IPS-15b (cell line): ENCODE data around the gene TRIP10.
A peak's percentile ranks its signal among the peaks of the same experiment; 100 is the strongest.

Experiments
- H3K27me3 ChIP-seq: one replicate; pipeline ENCODE4 v1.6.1; 2013; ENCODE audit warnings: low read length; ENCODE audit not compliant: control insufficient read depth, insufficient read depth
- H3K36me3 ChIP-seq: one replicate; pipeline ENCODE4 v1.6.1; 2013; ENCODE audit warnings: low read length; ENCODE audit not compliant: control insufficient read depth, insufficient read depth
- H3K4me1 ChIP-seq: one replicate; pipeline ENCODE4 v1.6.1; 2013; ENCODE audit warnings: mild to moderate bottlenecking, low read length; ENCODE audit not compliant: control insufficient read depth, insufficient read depth
- H3K4me3 ChIP-seq: one replicate; pipeline ENCODE4 v1.5.1; 2013; ENCODE audit warnings: low read depth, low read length
- H3K9ac ChIP-seq: one replicate; pipeline ENCODE4 v1.6.1; 2013; ENCODE audit warnings: low read depth, mild to moderate bottlenecking, low read length
- H3K9me3 ChIP-seq: one replicate; pipeline ENCODE4 v1.6.1; 2013; ENCODE audit warnings: mild to moderate bottlenecking, low read length; ENCODE audit not compliant: control insufficient read depth, insufficient read depth

The TRIP10 gene

GRCh38 chr19:6739390-6739882 lies at the start of gene TRIP10:
TRIP10 (plus strand) TSS chr19:6739680; CDS start chr19:6739762, 82 bp downstream.
- Histone ChIP-seq H3K27me3 (no peaks in the 10 kb centered on the region), H3K9me3 (no peaks in the 10 kb centered on the region), H3K9ac (peak within 1 kb of the TSS; percentile 73), H3K4me3 (peak within 1 kb of the TSS; percentile 84), H3K36me3 (peaks cover 15% of the 10 kb centered on the region), H3K4me1 (peaks cover 13% of the 10 kb centered on the region)

- Histone ChIP-seq H3K36me3 (peaks cover 5% of the 10 kb centered on the region), H3K9ac (no peak overlapping the region), H3K4me1 (no peaks in the 10 kb centered on the region), H3K9me3 (no peaks in the 10 kb centered on the region), H3K4me3 (no peak overlapping the region), H3K27me3 (no peaks in the 10 kb centered on the region)
Observed at GRCh38 chr19:6690160-6690885, 49.2 kb upstream of the TRIP10 start.

GRCh38 chr19:6691342-6691741 lies 48.1 kb upstream of the TRIP10 start:
- Histone ChIP-seq H3K4me3 (no peak overlapping the region), H3K4me1 (no peaks in the 10 kb centered on the region), H3K9ac (no peak overlapping the region), H3K36me3 (peaks cover 5% of the 10 kb centered on the region), H3K9me3 (no peaks in the 10 kb centered on the region), H3K27me3 (no peaks in the 10 kb centered on the region)

GRCh38 chr19:6692027-6692426 lies 47.5 kb upstream of the TRIP10 start:
- H3K36me3 ChIP-seq, result peaks cover 5% of the 10 kb centered on the region
- no peaks in the 10 kb centered on the region for H3K4me1 ChIP-seq
- H3K4me3 ChIP-seq, result no peak overlapping the region
- no peak overlapping the region for H3K9ac ChIP-seq
- no peaks in the 10 kb centered on the region for H3K9me3 ChIP-seq
- no peaks in the 10 kb centered on the region for H3K27me3 ChIP-seq

- H3K9me3 ChIP-seq, result no peaks in the 10 kb centered on the region
- no peak overlapping the region for H3K4me3 ChIP-seq
- peaks cover 8% of the 10 kb centered on the region for H3K36me3 ChIP-seq
- no peaks in the 10 kb centered on the region for H3K4me1 ChIP-seq
- no peaks in the 10 kb centered on the region for H3K27me3 ChIP-seq
- no peak overlapping the region for H3K9ac ChIP-seq
Observed at GRCh38 chr19:6693056-6693471, 46.4 kb upstream of the TRIP10 start.

- no peaks in the 10 kb centered on the region for H3K4me1 ChIP-seq
- H3K9me3 ChIP-seq, result no peaks in the 10 kb centered on the region
- H3K27me3 ChIP-seq, result no peaks in the 10 kb centered on the region
- H3K4me3 ChIP-seq, result no peak overlapping the region
- no peak overlapping the region for H3K9ac ChIP-seq
- H3K36me3 ChIP-seq, result peaks cover 8% of the 10 kb centered on the region
Observed at GRCh38 chr19:6693681-6694080, 45.8 kb upstream of the TRIP10 start.

GRCh38 chr19:6694147-6694815 lies 45.2 kb upstream of the TRIP10 start:
- peaks cover 8% of the 10 kb centered on the region for H3K36me3 ChIP-seq
- H3K4me1 ChIP-seq, result no peaks in the 10 kb centered on the region
- H3K4me3 ChIP-seq, result no peak overlapping the region
- H3K9me3 ChIP-seq, result no peaks in the 10 kb centered on the region
- H3K9ac ChIP-seq, result no peak overlapping the region
- H3K27me3 ChIP-seq, result no peaks in the 10 kb centered on the region

GRCh38 chr19:6696239-6696820 lies 43.1 kb upstream of the TRIP10 start:
- Histone ChIP-seq H3K27me3 (no peaks in the 10 kb centered on the region), H3K9me3 (no peaks in the 10 kb centered on the region), H3K4me1 (no peaks in the 10 kb centered on the region), H3K9ac (no peak overlapping the region), H3K4me3 (no peak overlapping the region), H3K36me3 (peaks cover 8% of the 10 kb centered on the region)

GRCh38 chr19:6697291-6697690 lies 42.2 kb upstream of the TRIP10 start:
- Histone ChIP-seq H3K9me3 (no peaks in the 10 kb centered on the region), H3K9ac (no peak overlapping the region), H3K36me3 (peaks cover 8% of the 10 kb centered on the region), H3K4me1 (no peaks in the 10 kb centered on the region), H3K4me3 (no peak overlapping the region), H3K27me3 (no peaks in the 10 kb centered on the region)

GRCh38 chr19:6699935-6700334 lies 39.5 kb upstream of the TRIP10 start:
- H3K4me3 ChIP-seq, result no peak overlapping the region
- no peaks in the 10 kb centered on the region for H3K9me3 ChIP-seq
- H3K27me3 ChIP-seq, result no peaks in the 10 kb centered on the region
- no peaks in the 10 kb centered on the region for H3K4me1 ChIP-seq
- peaks cover 3% of the 10 kb centered on the region for H3K36me3 ChIP-seq
- no peak overlapping the region for H3K9ac ChIP-seq

- Histone ChIP-seq H3K36me3 (peaks cover 3% of the 10 kb centered on the region), H3K4me3 (no peak overlapping the region), H3K9me3 (no peaks in the 10 kb centered on the region), H3K4me1 (no peaks in the 10 kb centered on the region), H3K9ac (no peak overlapping the region), H3K27me3 (no peaks in the 10 kb centered on the region)
Observed at GRCh38 chr19:6700586-6701316, 38.7 kb upstream of the TRIP10 start.
